Spleen (tissue), 7 donors: Measurements from ENCODE around the gene HERPUD2.

Experiments used
- POLR2A ChIP-seq, 3 donors: fragments of 450-650 bp; IDR thresholded peaks; one replicate each; pipeline ENCODE4 v1.5.1; 2017; ENCODE audit warnings: antibody characterized with exemption in 3 of 3, mild to moderate bottlenecking in 1 of 3
- TF ChIP-seq, protein P1 (sequence below), 11 experiments: fragments of 200-600 bp in 7 of 11; fragments of 450-650 bp in 4 of 11; sonication (generic) in 4 of 11; IDR thresholded peaks in 8 of 11; conservative IDR thresholded peaks in 3 of 11; 1 replicate in 7 of 11; 2 replicates in 4 of 11; pipeline versions ENCODE4 v1.4.0 to v1.8.0; 2016 to 2021; ENCODE audit warnings: antibody characterized with exemption in 11 of 11, inconsistent platforms in 4 of 11, mild to moderate bottlenecking in 1 of 11
- donor health status: DM: no; HTN: no; CAD: no; lungs with moderate emphysema.
- donor health status: DM: no; HTN: no; CAD: no.
- donor health status: DM: no; HTN: no; CAD: no.

GRCh38 chr7:35731349-35731748, 36.4 kb upstream of the HERPUD2 start:
- no peak for TF ChIP-seq POLR2A (IDR thresholded peaks at IDR 0.05)
- TF ChIP-seq, protein P1, sequence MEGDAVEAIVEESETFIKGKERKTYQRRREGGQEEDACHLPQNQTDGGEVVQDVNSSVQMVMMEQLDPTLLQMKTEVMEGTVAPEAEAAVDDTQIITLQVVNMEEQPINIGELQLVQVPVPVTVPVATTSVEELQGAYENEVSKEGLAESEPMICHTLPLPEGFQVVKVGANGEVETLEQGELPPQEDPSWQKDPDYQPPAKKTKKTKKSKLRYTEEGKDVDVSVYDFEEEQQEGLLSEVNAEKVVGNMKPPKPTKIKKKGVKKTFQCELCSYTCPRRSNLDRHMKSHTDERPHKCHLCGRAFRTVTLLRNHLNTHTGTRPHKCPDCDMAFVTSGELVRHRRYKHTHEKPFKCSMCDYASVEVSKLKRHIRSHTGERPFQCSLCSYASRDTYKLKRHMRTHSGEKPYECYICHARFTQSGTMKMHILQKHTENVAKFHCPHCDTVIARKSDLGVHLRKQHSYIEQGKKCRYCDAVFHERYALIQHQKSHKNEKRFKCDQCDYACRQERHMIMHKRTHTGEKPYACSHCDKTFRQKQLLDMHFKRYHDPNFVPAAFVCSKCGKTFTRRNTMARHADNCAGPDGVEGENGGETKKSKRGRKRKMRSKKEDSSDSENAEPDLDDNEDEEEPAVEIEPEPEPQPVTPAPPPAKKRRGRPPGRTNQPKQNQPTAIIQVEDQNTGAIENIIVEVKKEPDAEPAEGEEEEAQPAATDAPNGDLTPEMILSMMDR (IDR thresholded peaks at IDR 0.05 in 8 of 11, conservative IDR thresholded peaks at IDR 0.05 in 3 of 11): no peak
